HepG2 (cell line): ENCODE measurements around the gene KCNE2. TPM values are rescaled to one million over a fixed set of nuclear protein-coding genes. Genes with fewer than 3 reads are reported as not detected.

Source experiments
- CBX1 ChIP-seq: IDR thresholded peaks from one replicate; pipeline ENCODE4 v1.6.1; 2016; ENCODE audit warnings: antibody characterized with exemption, low read depth
- GABPA ChIP-seq, 2 experiments: IDR thresholded peaks; 2 replicates each; pipeline ENCODE4 v1.6.1; 2011 to 2016; ENCODE audit warnings: low read depth in 2 of 2, low read length in 1 of 2, missing biosample characterization in 1 of 2, missing genetic modification characterization in 1 of 2
- GZF1 ChIP-seq: sonication (generic); formaldehyde crosslinking; IDR thresholded peaks from 2 replicates; pipeline ENCODE4 v1.5.1; 2020; ENCODE audit warnings: mild to moderate bottlenecking, missing genetic modification reagents
- HNF4A ChIP-seq: sonication (generic); formaldehyde crosslinking; IDR thresholded peaks from 2 replicates; pipeline ENCODE4 v1.4.0; 2020; ENCODE audit warnings: missing genetic modification reagents
- KLF6 ChIP-seq: IDR thresholded peaks from 2 replicates; pipeline ENCODE4 v1.8.0; 2016; ENCODE audit warnings: missing biosample characterization, missing genetic modification reagents
- PRPF4 ChIP-seq: fragments of 200-400 bp; formaldehyde crosslinking; IDR thresholded peaks from 2 replicates; pipeline ENCODE4 v1.6.1; 2016; ENCODE audit warnings: low read length, low read depth; ENCODE audit not compliant: poor library complexity, severe bottlenecking
- RFXAP ChIP-seq: sonication (generic); formaldehyde crosslinking; IDR thresholded peaks from 2 replicates; pipeline ENCODE4 v1.4.0; 2020; ENCODE audit warnings: missing genetic modification reagents, borderline replicate concordance
- SATB2 ChIP-seq: sonication (generic); formaldehyde crosslinking; IDR thresholded peaks from 2 replicates; pipeline ENCODE4 v1.5.0; 2020; ENCODE audit warnings: missing genetic modification reagents
- SMARCE1 ChIP-seq: fragments of 450-650 bp; IDR thresholded peaks from 2 replicates; pipeline ENCODE4 v1.6.1; 2017; ENCODE audit warnings: borderline replicate concordance
- SMC3 ChIP-seq: IDR thresholded peaks from 2 replicates; pipeline ENCODE4 v1.6.1; 2011; ENCODE audit warnings: low read length, improper control_type of control experiment
- SNAI1 ChIP-seq: sonication (generic); formaldehyde crosslinking; IDR thresholded peaks from 2 replicates; pipeline ENCODE4 v1.5.0; 2020; ENCODE audit warnings: mild to moderate bottlenecking, missing genetic modification reagents, borderline replicate concordance
- ZNF7 ChIP-seq: IDR thresholded peaks from 2 replicates; pipeline ENCODE4 v1.6.1; 2016; ENCODE audit warnings: missing biosample characterization, missing genetic modification reagents
- ZNF777 ChIP-seq: sonication (generic); formaldehyde crosslinking; IDR thresholded peaks from 2 replicates; pipeline ENCODE4 v1.4.0; 2020; ENCODE audit warnings: missing genetic modification reagents
- polyA plus RNA-seq, 8 experiments: library from polyadenylated mRNA; depleted of rRNA in 3 of 8; stranded (reverse) in 7 of 8; unstranded in 1 of 8; fragments of >200 nt; fragmentation: Illumina TruSeq in 4 of 8; extraction: Trizol in 4 of 8; gene quantifications; 2 replicates each; pipeline versions ENCODE4 v1.2.1 to v1.2.3, GENCODE V29; 2011 to 2016; ENCODE audit warnings: low read depth in 4 of 8, missing spikeins in 1 of 8, mixed read lengths in 1 of 8; ENCODE audit not compliant: insufficient read depth in 1 of 8
- total RNA-seq, 5 experiments: library from RNA; depleted of rRNA; stranded (reverse); fragments of >200 nt; fragmentation: Illumina TruSeq; extraction: Trizol; gene quantifications; 2 replicates each; pipeline ENCODE4 v1.2.3, GENCODE V29; 2016; ENCODE audit warnings: low read depth in 1 of 5
- TF ChIP-seq, protein P1 (sequence below), 2 experiments: sonication (generic) in 1 of 2; formaldehyde crosslinking in 1 of 2; IDR thresholded peaks; 2 replicates each; pipeline versions ENCODE4 v1.4.0 to v1.6.1; 2018 to 2020; ENCODE audit warnings: missing genetic modification reagents in 2 of 2, borderline replicate concordance in 1 of 2, low read depth in 1 of 2, mild to moderate bottlenecking in 1 of 2, missing biosample characterization in 1 of 2
- TF ChIP-seq, protein P2 (sequence below): sonication (generic); formaldehyde crosslinking; IDR thresholded peaks from one replicate; pipeline ENCODE4 v1.5.1; 2020; ENCODE audit warnings: mild to moderate bottlenecking, missing genetic modification reagents; ENCODE audit errors: not compliant biosample characterization
- TF ChIP-seq, protein P3 (sequence below): sonication (generic); formaldehyde crosslinking; IDR thresholded peaks from 2 replicates; pipeline ENCODE4 v1.4.0; 2020; ENCODE audit warnings: mild to moderate bottlenecking, missing genetic modification reagents, borderline replicate concordance

Gene KCNE2
- total and polyA plus RNA-seq, 2 of the 13 experiments (the other 11 are each of a cell fraction or from before 2014, with no cell fraction given) = not detected

DNA sequence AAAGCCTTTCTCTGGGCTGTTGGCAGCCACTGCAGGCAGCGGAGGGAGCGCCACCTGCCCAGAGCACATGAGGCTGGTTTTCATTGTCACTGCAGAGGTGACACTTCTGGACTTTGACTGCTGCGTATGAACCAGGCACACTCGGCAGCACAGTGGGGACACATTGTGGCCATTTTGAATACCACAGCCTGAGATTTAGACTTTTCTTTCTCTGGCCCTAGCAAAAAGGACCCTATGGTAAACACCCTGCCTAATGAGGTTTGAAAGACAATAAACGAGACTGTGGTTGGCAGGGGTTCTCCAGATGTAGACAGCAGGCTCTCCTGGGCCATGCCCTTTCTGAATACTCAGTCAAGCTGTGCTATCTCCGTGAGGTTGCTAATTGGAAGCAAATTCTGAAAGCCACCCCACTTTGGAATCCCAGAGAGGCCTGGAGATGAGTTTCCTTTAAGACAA, 12.0 kb upstream of the KCNE2 start (continued):
- TF ChIP-seq, protein P1, sequence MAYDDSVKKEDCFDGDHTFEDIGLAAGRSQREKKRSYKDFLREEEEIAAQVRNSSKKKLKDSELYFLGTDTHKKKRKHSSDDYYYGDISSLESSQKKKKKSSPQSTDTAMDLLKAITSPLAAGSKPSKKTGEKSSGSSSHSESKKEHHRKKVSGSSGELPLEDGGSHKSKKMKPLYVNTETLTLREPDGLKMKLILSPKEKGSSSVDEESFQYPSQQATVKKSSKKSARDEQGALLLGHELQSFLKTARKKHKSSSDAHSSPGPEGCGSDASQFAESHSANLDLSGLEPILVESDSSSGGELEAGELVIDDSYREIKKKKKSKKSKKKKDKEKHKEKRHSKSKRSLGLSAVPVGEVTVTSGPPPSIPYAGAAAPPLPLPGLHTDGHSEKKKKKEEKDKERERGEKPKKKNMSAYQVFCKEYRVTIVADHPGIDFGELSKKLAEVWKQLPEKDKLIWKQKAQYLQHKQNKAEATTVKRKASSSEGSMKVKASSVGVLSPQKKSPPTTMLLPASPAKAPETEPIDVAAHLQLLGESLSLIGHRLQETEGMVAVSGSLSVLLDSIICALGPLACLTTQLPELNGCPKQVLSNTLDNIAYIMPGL (CRISPR knock-in tag; IDR thresholded peaks at IDR 0.05; ENCODE audit: borderline replicate concordance in 1 of 2, low read depth in 1 of 2) = peak; percentile 18 to 35; a peak in 1 of 4 replicates
- TF ChIP-seq SMARCE1 (no peak), ZNF777 (CRISPR knock-in tag) (no peak), RFXAP (CRISPR knock-in tag) (no peak), GZF1 (CRISPR knock-in tag) (no peak), GABPA (IDR thresholded peaks at IDR 0.05; ENCODE audit: low read depth, low read length) (no peak), GABPA (CRISPR knock-in tag; IDR thresholded peaks at IDR 0.05; ENCODE audit: low read depth) (no peak), HNF4A (CRISPR knock-in tag) (peak; percentile 94), CBX1 (no peak), KLF6 (CRISPR knock-in tag) (no peak), SMC3 (peak; percentile 94), ZNF7 (no peak), PRPF4 (no peak), SNAI1 (CRISPR knock-in tag) (no peak), SATB2 (CRISPR knock-in tag) (no peak)
- TF ChIP-seq, protein P2, sequence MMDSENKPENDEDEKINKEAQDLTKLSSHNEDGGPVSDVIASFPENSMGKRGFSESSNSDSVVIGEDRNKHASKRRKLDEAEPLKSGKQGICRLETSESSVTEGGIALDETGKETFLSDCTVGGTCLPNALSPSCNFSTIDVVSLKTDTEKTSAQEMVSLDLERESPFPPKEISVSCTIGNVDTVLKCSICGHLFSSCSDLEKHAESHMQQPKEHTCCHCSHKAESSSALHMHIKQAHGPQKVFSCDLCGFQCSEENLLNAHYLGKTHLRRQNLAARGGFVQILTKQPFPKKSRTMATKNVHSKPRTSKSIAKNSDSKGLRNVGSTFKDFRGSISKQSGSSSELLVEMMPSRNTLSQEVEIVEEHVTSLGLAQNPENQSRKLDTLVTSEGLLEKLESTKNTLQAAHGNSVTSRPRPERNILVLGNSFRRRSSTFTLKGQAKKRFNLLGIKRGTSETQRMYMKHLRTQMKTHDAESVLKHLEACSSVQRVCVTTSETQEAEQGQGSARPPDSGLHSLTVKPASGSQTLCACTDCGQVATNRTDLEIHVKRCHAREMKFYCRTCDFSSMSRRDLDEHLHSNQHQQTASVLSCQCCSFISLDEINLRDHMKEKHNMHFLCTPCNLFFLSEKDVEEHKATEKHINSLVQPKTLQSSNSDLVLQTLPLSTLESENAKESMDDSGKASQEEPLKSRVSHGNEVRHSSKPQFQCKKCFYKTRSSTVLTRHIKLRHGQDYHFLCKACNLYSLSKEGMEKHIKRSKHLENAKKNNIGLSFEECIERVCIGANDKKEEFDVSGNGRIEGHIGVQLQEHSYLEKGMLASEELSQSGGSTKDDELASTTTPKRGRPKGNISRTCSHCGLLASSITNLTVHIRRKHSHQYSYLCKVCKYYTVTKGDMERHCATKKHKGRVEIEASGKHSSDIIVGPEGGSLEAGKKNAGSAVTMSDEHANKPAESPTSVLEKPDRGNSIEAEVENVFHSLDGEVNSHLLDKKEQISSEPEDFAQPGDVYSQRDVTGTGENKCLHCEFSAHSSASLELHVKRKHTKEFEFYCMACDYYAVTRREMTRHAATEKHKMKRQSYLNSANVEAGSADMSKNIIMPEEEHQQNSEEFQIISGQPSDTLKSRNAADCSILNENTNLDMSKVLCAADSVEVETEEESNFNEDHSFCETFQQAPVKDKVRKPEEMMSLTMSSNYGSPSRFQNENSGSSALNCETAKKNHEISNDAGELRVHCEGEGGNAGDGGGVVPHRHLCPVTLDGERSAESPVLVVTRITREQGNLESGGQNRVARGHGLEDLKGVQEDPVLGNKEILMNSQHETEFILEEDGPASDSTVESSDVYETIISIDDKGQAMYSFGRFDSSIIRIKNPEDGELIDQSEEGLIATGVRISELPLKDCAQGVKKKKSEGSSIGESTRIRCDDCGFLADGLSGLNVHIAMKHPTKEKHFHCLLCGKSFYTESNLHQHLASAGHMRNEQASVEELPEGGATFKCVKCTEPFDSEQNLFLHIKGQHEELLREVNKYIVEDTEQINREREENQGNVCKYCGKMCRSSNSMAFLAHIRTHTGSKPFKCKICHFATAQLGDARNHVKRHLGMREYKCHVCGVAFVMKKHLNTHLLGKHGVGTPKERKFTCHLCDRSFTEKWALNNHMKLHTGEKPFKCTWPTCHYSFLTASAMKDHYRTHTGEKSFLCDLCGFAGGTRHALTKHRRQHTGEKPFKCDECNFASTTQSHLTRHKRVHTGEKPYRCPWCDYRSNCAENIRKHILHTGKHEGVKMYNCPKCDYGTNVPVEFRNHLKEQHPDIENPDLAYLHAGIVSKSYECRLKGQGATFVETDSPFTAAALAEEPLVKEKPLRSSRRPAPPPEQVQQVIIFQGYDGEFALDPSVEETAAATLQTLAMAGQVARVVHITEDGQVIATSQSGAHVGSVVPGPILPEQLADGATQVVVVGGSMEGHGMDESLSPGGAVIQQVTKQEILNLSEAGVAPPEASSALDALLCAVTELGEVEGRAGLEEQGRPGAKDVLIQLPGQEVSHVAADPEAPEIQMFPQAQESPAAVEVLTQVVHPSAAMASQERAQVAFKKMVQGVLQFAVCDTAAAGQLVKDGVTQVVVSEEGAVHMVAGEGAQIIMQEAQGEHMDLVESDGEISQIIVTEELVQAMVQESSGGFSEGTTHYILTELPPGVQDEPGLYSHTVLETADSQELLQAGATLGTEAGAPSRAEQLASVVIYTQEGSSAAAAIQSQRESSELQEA (CRISPR knock-in tag) = no peak
- TF ChIP-seq, protein P3, sequence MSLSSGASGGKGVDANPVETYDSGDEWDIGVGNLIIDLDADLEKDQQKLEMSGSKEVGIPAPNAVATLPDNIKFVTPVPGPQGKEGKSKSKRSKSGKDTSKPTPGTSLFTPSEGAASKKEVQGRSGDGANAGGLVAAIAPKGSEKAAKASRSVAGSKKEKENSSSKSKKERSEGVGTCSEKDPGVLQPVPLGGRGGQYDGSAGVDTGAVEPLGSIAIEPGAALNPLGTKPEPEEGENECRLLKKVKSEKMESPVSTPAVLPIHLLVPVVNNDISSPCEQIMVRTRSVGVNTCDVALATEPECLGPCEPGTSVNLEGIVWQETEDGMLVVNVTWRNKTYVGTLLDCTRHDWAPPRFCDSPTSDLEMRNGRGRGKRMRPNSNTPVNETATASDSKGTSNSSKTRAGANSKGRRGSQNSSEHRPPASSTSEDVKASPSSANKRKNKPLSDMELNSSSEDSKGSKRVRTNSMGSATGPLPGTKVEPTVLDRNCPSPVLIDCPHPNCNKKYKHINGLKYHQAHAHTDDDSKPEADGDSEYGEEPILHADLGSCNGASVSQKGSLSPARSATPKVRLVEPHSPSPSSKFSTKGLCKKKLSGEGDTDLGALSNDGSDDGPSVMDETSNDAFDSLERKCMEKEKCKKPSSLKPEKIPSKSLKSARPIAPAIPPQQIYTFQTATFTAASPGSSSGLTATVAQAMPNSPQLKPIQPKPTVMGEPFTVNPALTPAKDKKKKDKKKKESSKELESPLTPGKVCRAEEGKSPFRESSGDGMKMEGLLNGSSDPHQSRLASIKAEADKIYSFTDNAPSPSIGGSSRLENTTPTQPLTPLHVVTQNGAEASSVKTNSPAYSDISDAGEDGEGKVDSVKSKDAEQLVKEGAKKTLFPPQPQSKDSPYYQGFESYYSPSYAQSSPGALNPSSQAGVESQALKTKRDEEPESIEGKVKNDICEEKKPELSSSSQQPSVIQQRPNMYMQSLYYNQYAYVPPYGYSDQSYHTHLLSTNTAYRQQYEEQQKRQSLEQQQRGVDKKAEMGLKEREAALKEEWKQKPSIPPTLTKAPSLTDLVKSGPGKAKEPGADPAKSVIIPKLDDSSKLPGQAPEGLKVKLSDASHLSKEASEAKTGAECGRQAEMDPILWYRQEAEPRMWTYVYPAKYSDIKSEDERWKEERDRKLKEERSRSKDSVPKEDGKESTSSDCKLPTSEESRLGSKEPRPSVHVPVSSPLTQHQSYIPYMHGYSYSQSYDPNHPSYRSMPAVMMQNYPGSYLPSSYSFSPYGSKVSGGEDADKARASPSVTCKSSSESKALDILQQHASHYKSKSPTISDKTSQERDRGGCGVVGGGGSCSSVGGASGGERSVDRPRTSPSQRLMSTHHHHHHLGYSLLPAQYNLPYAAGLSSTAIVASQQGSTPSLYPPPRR (CRISPR knock-in tag) = no peak
